Activated naive CD8-positive, alpha-beta T cell treated with anti-CD3 and anti-CD28 coated beads, Interleukin-2, amount 50 U/mL, for 16 hours (primary cell): ENCODE measurements around the gene LAMB3.
"Not testable (repeated sequence)": the region's sequence is repeated elsewhere in the genome, so short reads cannot be mapped to it uniquely, and the experiment has no call there.

ENCODE experiments used
- DNase-seq: peaks from one replicate; pipeline ENCODE4 v3.0.0-alpha.2; 2020; ENCODE audit warnings: low read depth, low spot score

The LAMB3 gene

GRCh38 chr1:209652121-209652735 is at the start of gene LAMB3:
Gene LAMB3, minus strand, starts transcription at chr1:209652425. Its CDS starts 1,481 bp downstream, at chr1:209650944.
- no peak for DNase-seq

GRCh38 chr1:209700686-209701085 is 48.5 kb upstream of the LAMB3 start:
- not testable (repeated sequence) for DNase-seq

GRCh38 chr1:209697126-209697525 is 44.9 kb upstream of the LAMB3 start:
- no peak for DNase-seq

- no peak for DNase-seq
Measured at GRCh38 chr1:209696673-209697072, 44.4 kb upstream of the LAMB3 start.

GRCh38 chr1:209692745-209693504 is 40.7 kb upstream of the LAMB3 start:
- DNase-seq: peak; percentile 39

- no peak for DNase-seq
Measured at GRCh38 chr1:209692296-209692695, 40.1 kb upstream of the LAMB3 start.

- no peak for DNase-seq
Measured at GRCh38 chr1:209691237-209691636, 39.0 kb upstream of the LAMB3 start.

- no peak for DNase-seq
Measured at GRCh38 chr1:209689477-209689876, 37.3 kb upstream of the LAMB3 start.

- DNase-seq: no peak
Measured at GRCh38 chr1:209688746-209689234, 36.6 kb upstream of the LAMB3 start.

GRCh38 chr1:209686322-209686721 is 34.1 kb upstream of the LAMB3 start:
- DNase-seq: no peak

GRCh38 chr1:209685821-209686220 is 33.6 kb upstream of the LAMB3 start:
- no peak for DNase-seq

- DNase-seq: no peak
Measured at GRCh38 chr1:209678981-209679539, 26.8 kb upstream of the LAMB3 start.

GRCh38 chr1:209675565-209676154 is 23.4 kb upstream of the LAMB3 start:
- no peak for DNase-seq

GRCh38 chr1:209674957-209675564 is 22.8 kb upstream of the LAMB3 start, which contains the start of gene G0S2:
Gene G0S2, plus strand, starts transcription at chr1:209675412. Its CDS starts 273 bp downstream, at chr1:209675685.
- no peak for DNase-seq

GRCh38 chr1:209673631-209674417 is 21.6 kb upstream of the LAMB3 start:
- DNase-seq: no peak

GRCh38 chr1:209672705-209673630 is 20.7 kb upstream of the LAMB3 start:
- no peak for DNase-seq

GRCh38 chr1:209670441-209671082 is 18.3 kb upstream of the LAMB3 start:
- no peak for DNase-seq

GRCh38 chr1:209667708-209668107 is 15.5 kb upstream of the LAMB3 start:
- no peak for DNase-seq

- no peak for DNase-seq
Measured at GRCh38 chr1:209667103-209667502, 14.9 kb upstream of the LAMB3 start.
